HG03575 (cell line): ENCODE data around the gene PATE2.

Source experiments
- ATAC-seq: cut with Tn5 transposase; IDR thresholded peaks from one replicate; pipeline ENCODE4 v1.9.1; 2021; ENCODE audit not compliant: unreplicated experiment, insufficient number of reproducible peaks, low FRiP score; ENCODE audit errors: extremely low read depth

PATE2 gene

GRCh38 chr11:125778728-125779127, at the start of gene PATE2:
PATE2 (minus strand) TSS chr11:125778828; CDS start chr11:125778773, 55 bp downstream.
- ATAC-seq = no peak

GRCh38 chr11:125807909-125808308, 29.3 kb upstream of the PATE2 start:
- no peak for ATAC-seq

- ATAC-seq = no peak
These were observed 23.8 kb upstream of the PATE2 start for GRCh38 chr11:125802387-125802786.

- ATAC-seq = no peak
These were observed 21.2 kb upstream of the PATE2 start for GRCh38 chr11:125799808-125800207.

- no peak for ATAC-seq
These were observed 19.0 kb upstream of the PATE2 start for GRCh38 chr11:125797641-125798040.

- no peak for ATAC-seq
These were observed 12.2 kb upstream of the PATE2 start for GRCh38 chr11:125790825-125791224.

- ATAC-seq = no peak
These were observed 9.2 kb upstream of the PATE2 start, which contains the start of gene PATE3 for GRCh38 chr11:125787827-125788226. PATE3 (plus strand) TSS chr11:125788127; CDS start chr11:125788152, 25 bp downstream.

GRCh38 chr11:125784678-125785077, 6.0 kb upstream of the PATE2 start:
- no peak for ATAC-seq

- no peak for ATAC-seq
These were observed 1.3 kb downstream of the PATE2 start for GRCh38 chr11:125777309-125777708.

- ATAC-seq = no peak
These were observed 5.1 kb downstream of the PATE2 start for GRCh38 chr11:125773516-125773915.

GRCh38 chr11:125772834-125773505, 5.7 kb downstream of the PATE2 start:
- ATAC-seq = no peak

- ATAC-seq = no peak
These were observed 8.0 kb downstream of the PATE2 start for GRCh38 chr11:125770583-125770982.

- ATAC-seq = no peak
These were observed 10.1 kb downstream of the PATE2 start for GRCh38 chr11:125768336-125769046.

GRCh38 chr11:125766251-125766650, 12.4 kb downstream of the PATE2 start:
- ATAC-seq = no peak

GRCh38 chr11:125763483-125763882, 15.1 kb downstream of the PATE2 start:
- no peak for ATAC-seq

GRCh38 chr11:125762445-125762844, 16.2 kb downstream of the PATE2 start:
- no peak for ATAC-seq

- ATAC-seq = no peak
These were observed 22.6 kb downstream of the PATE2 start for GRCh38 chr11:125756050-125756449.

- no peak for ATAC-seq
These were observed 28.0 kb downstream of the PATE2 start for GRCh38 chr11:125750629-125751028.

- ATAC-seq = no peak
These were observed 32.6 kb downstream of the PATE2 start, which contains the start of gene PATE1 for GRCh38 chr11:125745979-125746378. PATE1 (plus strand) TSS chr11:125746279; CDS start chr11:125746305, 26 bp downstream.

- no peak for ATAC-seq
These were observed 34.9 kb downstream of the PATE2 start for GRCh38 chr11:125743681-125744080.
